Ovary (tissue), 9 donors: ENCODE measurements around the gene AATK. TPM values are rescaled to one million over a fixed set of nuclear protein-coding genes. Genes with fewer than 3 reads are reported as not detected.

ENCODE experiments used
- DNase-seq, 5 donors: peaks; one replicate each; pipeline ENCODE4 v3.0.0-alpha.2; 2019 to 2020
- H3K27ac ChIP-seq, 2 donors: fragments of 200-600 bp; one replicate each; pipeline versions ENCODE4 v1.5.1 to v1.8.0; 2019 to 2022
- H3K27me3 ChIP-seq: fragments of 200-600 bp; one replicate; pipeline ENCODE4 v1.8.0; 2022
- H3K36me3 ChIP-seq: fragments of 200-600 bp; sonication (generic); one replicate; pipeline ENCODE4 v1.5.1; 2019
- H3K4me1 ChIP-seq: one replicate; pipeline ENCODE4 v1.8.1; 2013; ENCODE audit warnings: mild to moderate bottlenecking, moderate library complexity; ENCODE audit not compliant: insufficient read depth
- H3K4me3 ChIP-seq: fragments of 200-600 bp; sonication (generic); one replicate; pipeline ENCODE4 v1.5.1; 2017
- H3K9me3 ChIP-seq, 2 donors: fragments of 200-600 bp in 1 of 2; sonication (generic) in 1 of 2; one replicate each; pipeline versions ENCODE4 v1.5.1 to v1.8.1; 2013 to 2019; ENCODE audit warnings: mild to moderate bottlenecking in 1 of 2, moderate library complexity in 1 of 2
- CTCF ChIP-seq, 3 donors: fragments of 450-650 bp in 2 of 3; fragments of 200-600 bp in 1 of 3; IDR thresholded peaks; one replicate each; pipeline versions ENCODE4 v1.5.1 to v1.8.0; 2016 to 2022; ENCODE audit warnings: antibody characterized with exemption in 3 of 3, mild to moderate bottlenecking in 1 of 3
- EP300 ChIP-seq: sonication (generic); formaldehyde crosslinking; IDR thresholded peaks from one replicate; pipeline ENCODE4 v1.6.1; 2017; ENCODE audit warnings: antibody characterized with exemption
- POLR2A ChIP-seq: fragments of 450-650 bp; IDR thresholded peaks from one replicate; pipeline ENCODE4 v1.6.1; 2017; ENCODE audit warnings: antibody characterized with exemption, mild to moderate bottlenecking, moderate library complexity
- WGBS, 3 donors: extraction: QIAGEN DNeasy Blood & Tissue Kit in 1 of 3; methylation state at CpG; one replicate each; pipeline versions ENCODE4 v1.1.5 to v1.1.7; 2013 to 2017; 5-methylcytosine and 5-hydroxymethylcytosine counted together
- intact Hi-C, 4 donors: fragments of 100-400 bp; cut with DNase I; formaldehyde crosslinking; loops; one replicate each; pipeline versions ENCODE4 v1.11.0 to v1.15.1; 2022 to 2023
- polyA plus RNA-seq, 2 donors: library from polyadenylated mRNA; stranded (reverse); fragments of 200-250 nt in 1 of 2; fragments of 350-450 nt in 1 of 2; fragmentation: Illumina TruSeq in 1 of 2; extraction: RNeasy Lipid Tissue Mini Kit (QIAGEN cat#74804) in 1 of 2; gene quantifications; one replicate each; pipeline ENCODE4 v1.2.3, GENCODE V29; 2013 to 2014
- total RNA-seq, 7 donors: library from RNA; depleted of rRNA in 2 of 7; stranded (reverse); fragments of >200 nt in 2 of 7; fragmentation: NEBNext Ultra II Directional in 3 of 7; extraction: Animal tissue kit (Norgen Biotek cat#: 25700) in 3 of 7; gene quantifications; one replicate each; pipeline versions ENCODE4 v1.1.0 to v1.2.4, GENCODE V29; 2016 to 2023
- donor health status: DM: no; HTN: no; CAD: no; lungs with moderate emphysema.
- donor health status: DM: no; HTN: no; CAD: no.
- donor health status: Bipolar disorder and iron deficiency.
- donor health status: DM: yes; HTN: yes; CAD: no.
- donor health status: DM: no; HTN: no; CAD: no.
- donor health status: DM: yes; HTN: yes; CAD: no.

AATK gene
- total and polyA plus RNA-seq, 9 donors: 0.23 to 3.1 (median 1.5) TPM

- Histone ChIP-seq H3K4me3 (no peak overlapping the region), H3K27ac (no peak overlapping the region), H3K9me3 (no peaks in the 10 kb centered on the region), H3K27me3 (no peaks in the 10 kb centered on the region), H3K4me1 (no peaks in the 10 kb centered on the region), H3K36me3 (no peaks in the 10 kb centered on the region)
- intact Hi-C loops: no loop called here
- whole genome bisulfite sequencing, 3 donors: 63 to 76% (median 75%) methylated on average over 10 to 13 of the region's 13 CpGs
- DNase-seq: no peak
- TF ChIP-seq CTCF (IDR thresholded peaks at IDR 0.05) (no peak), EP300 (no peak), POLR2A (no peak)
Measured at GRCh38 chr17:81151278-81151677, 14.7 kb downstream of the AATK start.

- TF ChIP-seq POLR2A: no peak
- no peak for TF ChIP-seq CTCF (IDR thresholded peaks at IDR 0.05)
- no peak for TF ChIP-seq EP300
- H3K4me1 ChIP-seq: no peaks in the 10 kb centered on the region
- intact Hi-C loops: no loop called here
- DNase-seq: no peak
- H3K36me3 ChIP-seq: no peaks in the 10 kb centered on the region
- WGBS, 3 donors: 61 to 71% (median 65%) methylated on average over 14 of the region's 14 CpGs
- H3K4me3 ChIP-seq: no peak overlapping the region
- H3K9me3 ChIP-seq: no peaks in the 10 kb centered on the region
- H3K27me3 ChIP-seq: no peaks in the 10 kb centered on the region
- H3K27ac ChIP-seq: no peak overlapping the region
Measured at GRCh38 chr17:81150377-81151077, 15.5 kb downstream of the AATK start.

- no peaks in the 10 kb centered on the region for H3K4me1 ChIP-seq
- H3K27me3 ChIP-seq: no peaks in the 10 kb centered on the region
- WGBS, 3 donors: 65 to 73% (median 69%) methylated on average over 14 of the region's 14 CpGs
- no peak overlapping the region for H3K27ac ChIP-seq
- no peaks in the 10 kb centered on the region for H3K9me3 ChIP-seq
- intact Hi-C loops: loop anchor here in 1 of 4 donors (10.0 kb wide), 1 partner anchor 56 kb away; no protein-coding TSS in a partner anchor
- H3K4me3 ChIP-seq: no peak overlapping the region
- no peaks in the 10 kb centered on the region for H3K36me3 ChIP-seq
- DNase-seq: no peak
- TF ChIP-seq EP300 (no peak), CTCF (IDR thresholded peaks at IDR 0.05) (no peak), POLR2A (no peak)
Measured at GRCh38 chr17:81148986-81149533, 17.0 kb downstream of the AATK start.

- Histone ChIP-seq H3K36me3 (no peaks in the 10 kb centered on the region), H3K4me1 (no peaks in the 10 kb centered on the region), H3K9me3 (no peaks in the 10 kb centered on the region), H3K27ac (no peak overlapping the region), H3K27me3 (no peaks in the 10 kb centered on the region), H3K4me3 (no peak overlapping the region)
- DNase-seq: no peak
- TF ChIP-seq EP300: no peak
- TF ChIP-seq POLR2A: no peak
- TF ChIP-seq CTCF (IDR thresholded peaks at IDR 0.05): no peak
- WGBS, 3 donors: 80 to 82% (median 81%) methylated on average over 15 of the region's 15 CpGs
- intact Hi-C loops: loop anchor here in 1 of 4 donors (10.0 kb wide), 1 partner anchor 56 kb away; no protein-coding TSS in a partner anchor
Measured at GRCh38 chr17:81148571-81148970, 17.4 kb downstream of the AATK start.
